ENCODE measurements around the gene TBX15.

GRCh38 chr1:118926261-118926660 lies 61.9 kb downstream of the TBX15 start:
- TF ChIP-seq TCF4 (CRISPR knock-in tag; IDR thresholded peaks at IDR 0.05; ENCODE audit: borderline replicate concordance): no peak
- TF ChIP-seq ARNTL (CRISPR knock-in tag; IDR thresholded peaks at IDR 0.05; ENCODE audit: borderline replicate concordance, low read depth): no peak
- TF ChIP-seq PATZ1 (CRISPR knock-in tag; IDR thresholded peaks at IDR 0.05; ENCODE audit: borderline replicate concordance): no peak
- TF ChIP-seq RARB (CRISPR knock-in tag; IDR thresholded peaks at IDR 0.05): no peak
- TF ChIP-seq OSR1 (CRISPR knock-in tag; IDR thresholded peaks at IDR 0.05): no peak
- TF ChIP-seq, protein P1, sequence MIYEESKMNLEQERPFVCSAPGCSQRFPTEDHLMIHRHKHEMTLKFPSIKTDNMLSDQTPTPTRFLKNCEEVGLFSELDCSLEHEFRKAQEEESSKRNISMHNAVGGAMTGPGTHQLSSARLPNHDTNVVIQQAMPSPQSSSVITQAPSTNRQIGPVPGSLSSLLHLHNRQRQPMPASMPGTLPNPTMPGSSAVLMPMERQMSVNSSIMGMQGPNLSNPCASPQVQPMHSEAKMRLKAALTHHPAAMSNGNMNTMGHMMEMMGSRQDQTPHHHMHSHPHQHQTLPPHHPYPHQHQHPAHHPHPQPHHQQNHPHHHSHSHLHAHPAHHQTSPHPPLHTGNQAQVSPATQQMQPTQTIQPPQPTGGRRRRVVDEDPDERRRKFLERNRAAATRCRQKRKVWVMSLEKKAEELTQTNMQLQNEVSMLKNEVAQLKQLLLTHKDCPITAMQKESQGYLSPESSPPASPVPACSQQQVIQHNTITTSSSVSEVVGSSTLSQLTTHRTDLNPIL (CRISPR knock-in tag; IDR thresholded peaks at IDR 0.05; ENCODE audit: low read depth): no peak
- no peak for TF ChIP-seq ZNF8 (CRISPR knock-in tag; IDR thresholded peaks at IDR 0.05)
- TF ChIP-seq ZC3H10 (CRISPR knock-in tag; IDR thresholded peaks at IDR 0.05): no peak
- no peak for TF ChIP-seq GLIS3 (CRISPR knock-in tag; IDR thresholded peaks at IDR 0.05)
- TF ChIP-seq ZFP3 (CRISPR knock-in tag; IDR thresholded peaks at IDR 0.05): no peak
